ENCODE results near the gene TRIP11.
"Not testable (repeated sequence)": the region's sequence is repeated elsewhere in the genome, so short reads cannot be mapped to it uniquely, and the experiment has no call there.

TRIP11 gene

GRCh38 chr14:92039719-92040430 is at the start of gene TRIP11:
TSS of gene TRIP11 (minus strand) at chr14:92040059. CDS start at chr14:92039685, 374 bp downstream.
- DNase-seq = peak; percentile 89

- no peak for DNase-seq
Measured at GRCh38 chr14:92088494-92088893, 48.6 kb upstream of the TRIP11 start.

- no peak for DNase-seq
Measured at GRCh38 chr14:92074555-92074954, 34.7 kb upstream of the TRIP11 start.

- no peak for DNase-seq
Measured at GRCh38 chr14:92058006-92058917, 18.4 kb upstream of the TRIP11 start.

GRCh38 chr14:92049781-92050180 is 9.9 kb upstream of the TRIP11 start:
- DNase-seq = no peak

- not testable (repeated sequence) for DNase-seq
Measured at GRCh38 chr14:92049221-92049620, 9.4 kb upstream of the TRIP11 start.

- not testable (repeated sequence) for DNase-seq
Measured at GRCh38 chr14:92045904-92046303, 6.0 kb upstream of the TRIP11 start.

GRCh38 chr14:92041766-92042165 is 1.9 kb upstream of the TRIP11 start:
- DNase-seq = not testable (repeated sequence)

GRCh38 chr14:92041203-92041602 is 1.3 kb upstream of the TRIP11 start:
- no peak for DNase-seq

GRCh38 chr14:92040431-92041051 is 682 bp upstream of the TRIP11 start:
- peak; percentile 63 for DNase-seq

GRCh38 chr14:92039063-92039718 is 668 bp downstream of the TRIP11 start:
- DNase-seq = peak; percentile 62

GRCh38 chr14:92037989-92038388 is 1.9 kb downstream of the TRIP11 start:
- no peak for DNase-seq

- peak; percentile 96 for DNase-seq
Measured at GRCh38 chr14:92035890-92036289, 4.0 kb downstream of the TRIP11 start.

GRCh38 chr14:92033906-92034687 is 5.8 kb downstream of the TRIP11 start:
- no peak for DNase-seq

GRCh38 chr14:92033433-92033832 is 6.4 kb downstream of the TRIP11 start:
- DNase-seq = no peak

GRCh38 chr14:92026548-92027190 is 13.2 kb downstream of the TRIP11 start:
- DNase-seq = no peak

- DNase-seq = no peak
Measured at GRCh38 chr14:92022036-92022435, 17.8 kb downstream of the TRIP11 start.

- no peak for DNase-seq
Measured at GRCh38 chr14:92021523-92021922, 18.3 kb downstream of the TRIP11 start.

GRCh38 chr14:92014040-92014439 is 25.8 kb downstream of the TRIP11 start:
- DNase-seq = no peak

- no peak for DNase-seq
Measured at GRCh38 chr14:92012121-92012748, 27.6 kb downstream of the TRIP11 start.

GRCh38 chr14:92010644-92011043 is 29.2 kb downstream of the TRIP11 start:
- DNase-seq = no peak
